WERI-Rb-1 (cell line): ENCODE measurements around the gene IQSEC3.
"Not testable (repeated sequence)": the region's sequence is repeated elsewhere in the genome, so short reads cannot be mapped to it uniquely, and the experiment has no call there.

Experiments
- DNase-seq: peaks from one replicate; pipeline ENCODE4 v3.0.0-alpha.2; 2020
- H3K27ac ChIP-seq: fragments of 250-450 bp; sonication (Bioruptor Pico); 2 replicates; pipeline ENCODE4 v1.5.1; 2020; ENCODE audit warnings: mild to moderate bottlenecking, moderate library complexity
- H3K27me3 ChIP-seq: fragments of 250-450 bp; sonication (Bioruptor Pico); 2 replicates; pipeline ENCODE4 v1.5.1; 2021; ENCODE audit warnings: mild to moderate bottlenecking, low read depth, moderate library complexity; ENCODE audit not compliant: insufficient read depth, severe bottlenecking
- H3K36me3 ChIP-seq: fragments of 250-450 bp; sonication (Bioruptor Pico); 2 replicates; pipeline ENCODE4 v1.5.1; 2020; ENCODE audit warnings: mild to moderate bottlenecking, moderate library complexity
- H3K4me3 ChIP-seq: 2 replicates; pipeline ENCODE4 v1.5.1; 2011; ENCODE audit warnings: low read depth, mild to moderate bottlenecking, control low read depth, low read length
- H3K9me3 ChIP-seq: fragments of 250-450 bp; sonication (Bioruptor Pico); 2 replicates; pipeline ENCODE4 v1.5.1; 2021; ENCODE audit warnings: mild to moderate bottlenecking, moderate library complexity; ENCODE audit not compliant: severe bottlenecking
- TF ChIP-seq, protein P1 (sequence below): IDR thresholded peaks from 2 replicates; pipeline ENCODE4 v1.5.1; 2011; ENCODE audit warnings: low read depth, mild to moderate bottlenecking, control low read depth, inconsistent platforms, low read length

Gene IQSEC3

DNA sequence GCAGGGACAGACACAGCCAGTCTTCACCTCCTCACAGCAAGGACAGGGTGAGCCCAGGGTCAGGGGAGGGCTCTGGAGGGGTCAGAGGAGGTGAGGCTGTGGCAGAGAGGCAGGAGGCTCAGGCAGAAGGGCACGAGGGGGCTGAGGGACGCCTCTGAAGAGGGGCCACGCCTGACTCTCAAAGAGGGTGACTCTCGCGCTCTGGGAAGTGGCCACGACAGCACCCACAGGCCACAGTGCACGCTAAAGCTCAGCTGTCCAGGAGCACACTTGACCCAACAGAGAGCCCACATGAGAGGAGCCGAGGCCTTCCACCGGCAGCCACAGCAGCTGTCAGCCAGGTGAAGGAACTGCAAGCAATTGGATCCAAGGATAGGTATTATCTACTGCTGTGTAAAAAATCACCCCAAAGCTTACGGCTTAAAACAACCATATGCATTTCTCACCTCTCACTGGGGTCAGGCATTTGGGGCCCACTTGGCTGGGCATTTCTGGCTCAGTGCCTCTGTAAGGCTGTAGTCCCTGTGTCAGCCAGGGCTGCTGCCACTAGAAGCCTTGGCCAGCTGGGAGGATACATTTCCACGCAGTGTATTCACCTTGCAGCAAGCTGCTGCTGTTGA, 119.5 kb downstream of the IQSEC3 start:
- no peak overlapping the region for H3K4me3 ChIP-seq
- peak overlapping the region; percentile 63 for H3K27ac ChIP-seq
- DNase-seq, result peak; percentile 57
- H3K9me3 ChIP-seq, result no peaks in the 10 kb centered on the region
- no peaks in the 10 kb centered on the region for H3K27me3 ChIP-seq
- H3K36me3 ChIP-seq, result no peaks in the 10 kb centered on the region
- TF ChIP-seq, protein P1, sequence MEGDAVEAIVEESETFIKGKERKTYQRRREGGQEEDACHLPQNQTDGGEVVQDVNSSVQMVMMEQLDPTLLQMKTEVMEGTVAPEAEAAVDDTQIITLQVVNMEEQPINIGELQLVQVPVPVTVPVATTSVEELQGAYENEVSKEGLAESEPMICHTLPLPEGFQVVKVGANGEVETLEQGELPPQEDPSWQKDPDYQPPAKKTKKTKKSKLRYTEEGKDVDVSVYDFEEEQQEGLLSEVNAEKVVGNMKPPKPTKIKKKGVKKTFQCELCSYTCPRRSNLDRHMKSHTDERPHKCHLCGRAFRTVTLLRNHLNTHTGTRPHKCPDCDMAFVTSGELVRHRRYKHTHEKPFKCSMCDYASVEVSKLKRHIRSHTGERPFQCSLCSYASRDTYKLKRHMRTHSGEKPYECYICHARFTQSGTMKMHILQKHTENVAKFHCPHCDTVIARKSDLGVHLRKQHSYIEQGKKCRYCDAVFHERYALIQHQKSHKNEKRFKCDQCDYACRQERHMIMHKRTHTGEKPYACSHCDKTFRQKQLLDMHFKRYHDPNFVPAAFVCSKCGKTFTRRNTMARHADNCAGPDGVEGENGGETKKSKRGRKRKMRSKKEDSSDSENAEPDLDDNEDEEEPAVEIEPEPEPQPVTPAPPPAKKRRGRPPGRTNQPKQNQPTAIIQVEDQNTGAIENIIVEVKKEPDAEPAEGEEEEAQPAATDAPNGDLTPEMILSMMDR, result no peak

DNA sequence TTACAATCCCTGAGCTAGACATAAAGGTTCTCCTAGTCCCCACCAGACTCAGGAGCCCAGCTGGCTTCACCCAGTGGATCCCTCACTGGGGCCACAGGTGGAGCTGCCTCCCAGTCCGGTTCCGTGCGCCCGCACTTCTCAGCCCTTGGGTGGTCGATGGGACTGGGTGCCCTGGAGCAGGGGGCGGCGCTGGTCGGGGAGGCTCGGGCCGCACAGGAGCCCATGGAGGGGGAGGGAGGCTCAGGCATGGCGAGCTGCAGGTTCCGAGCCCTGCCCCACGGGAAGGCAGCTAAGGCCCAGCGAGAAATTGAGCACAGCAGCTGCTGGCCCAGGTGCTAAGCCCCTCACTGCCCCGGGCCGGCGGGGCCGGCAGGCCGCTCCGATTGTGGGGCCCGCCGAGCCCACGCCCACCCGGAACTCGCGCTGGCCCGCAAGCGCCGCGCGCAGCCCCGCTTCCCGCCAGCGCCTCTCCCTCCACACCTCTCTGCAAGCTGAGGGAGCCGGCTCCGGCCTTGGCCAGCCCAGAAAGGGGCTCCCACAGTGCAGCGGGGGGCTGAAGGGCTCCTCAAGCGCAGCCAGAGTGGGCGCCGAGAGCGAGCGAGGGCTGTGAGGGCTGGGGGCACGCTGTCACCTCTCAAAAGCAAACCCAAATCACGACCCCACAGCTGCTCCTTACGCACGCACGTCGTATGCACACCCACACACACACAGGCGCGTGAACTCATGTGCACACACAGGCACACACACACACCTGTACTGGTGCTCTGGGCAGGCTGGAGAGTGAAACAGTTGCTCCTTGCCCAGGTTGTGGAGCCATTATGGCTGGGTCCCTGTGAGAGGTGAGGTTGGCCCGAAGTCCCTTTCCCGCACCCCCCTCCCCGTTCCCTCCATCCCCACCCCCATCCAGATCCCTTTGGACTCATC, 121.7 kb downstream of the IQSEC3 start:
- H3K9me3 ChIP-seq, H3K4me3 ChIP-seq, H3K36me3 ChIP-seq, H3K27ac ChIP-seq, H3K27me3 ChIP-seq, DNase-seq: not testable (repeated sequence)

DNA sequence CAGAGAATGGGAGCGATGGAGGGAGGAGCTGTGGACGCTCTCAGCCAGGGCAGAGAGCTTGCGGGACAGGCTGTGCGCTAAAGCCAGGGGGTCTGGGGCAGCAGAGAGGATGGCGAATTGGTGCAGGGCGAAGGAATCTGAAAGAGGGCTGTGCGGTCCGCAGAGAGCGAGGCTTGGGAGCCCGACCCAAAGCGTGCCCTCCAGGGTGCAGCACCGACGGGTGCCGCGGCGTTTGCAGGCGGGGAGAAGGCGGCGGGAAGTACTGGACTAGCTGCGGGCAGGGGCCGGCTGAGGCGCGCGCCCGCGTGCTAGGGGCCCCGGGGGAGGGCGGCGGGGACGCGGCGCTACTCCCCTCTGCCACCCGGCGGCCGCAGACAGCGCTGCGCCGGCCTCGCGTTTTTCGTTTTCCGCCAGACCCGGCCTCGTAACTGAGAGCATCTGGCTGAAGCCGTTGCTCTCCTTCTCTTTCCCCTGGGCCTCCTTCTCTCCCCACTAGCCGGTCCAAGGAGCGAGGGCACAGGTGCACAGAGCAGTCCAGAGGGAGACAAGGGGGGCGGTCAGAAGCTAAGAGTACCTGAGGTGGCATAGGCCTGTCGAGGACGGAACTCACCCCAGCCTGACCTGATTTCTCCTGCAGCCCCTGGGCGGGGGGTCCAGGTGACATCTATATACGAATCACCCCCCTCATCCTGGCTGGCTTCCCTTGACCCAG, 122.5 kb downstream of the IQSEC3 start:
- TF ChIP-seq, protein P1, result peak; percentile 76
- no peak overlapping the region for H3K4me3 ChIP-seq
- DNase-seq, result peak; percentile 47
- no peak overlapping the region for H3K27ac ChIP-seq
- H3K9me3 ChIP-seq, result no peaks in the 10 kb centered on the region
- H3K36me3 ChIP-seq, result no peaks in the 10 kb centered on the region
- H3K27me3 ChIP-seq, result no peaks in the 10 kb centered on the region

DNA sequence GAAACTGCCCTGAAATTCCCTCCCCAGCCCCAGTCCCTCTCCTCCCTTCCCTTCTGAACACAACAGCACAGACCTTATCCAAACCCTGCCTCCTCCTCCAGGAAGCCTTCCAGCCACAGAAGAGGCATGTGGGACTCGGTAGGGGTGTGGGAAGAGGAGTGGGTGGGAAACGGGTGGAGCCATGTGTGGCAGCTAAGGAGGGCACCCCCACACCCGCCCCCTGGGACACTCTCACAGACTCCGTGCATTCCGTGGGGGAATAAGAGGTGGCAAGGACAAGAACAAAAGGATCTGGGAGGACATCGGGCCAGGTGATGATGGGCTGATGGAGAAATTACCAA, 123.0 kb downstream of the IQSEC3 start:
- no peaks in the 10 kb centered on the region for H3K27me3 ChIP-seq
- TF ChIP-seq, protein P1, result no peak
- DNase-seq, result no peak
- H3K9me3 ChIP-seq, result no peaks in the 10 kb centered on the region
- H3K27ac ChIP-seq, result no peak overlapping the region
- no peak overlapping the region for H3K4me3 ChIP-seq
- H3K36me3 ChIP-seq, result no peaks in the 10 kb centered on the region

DNA sequence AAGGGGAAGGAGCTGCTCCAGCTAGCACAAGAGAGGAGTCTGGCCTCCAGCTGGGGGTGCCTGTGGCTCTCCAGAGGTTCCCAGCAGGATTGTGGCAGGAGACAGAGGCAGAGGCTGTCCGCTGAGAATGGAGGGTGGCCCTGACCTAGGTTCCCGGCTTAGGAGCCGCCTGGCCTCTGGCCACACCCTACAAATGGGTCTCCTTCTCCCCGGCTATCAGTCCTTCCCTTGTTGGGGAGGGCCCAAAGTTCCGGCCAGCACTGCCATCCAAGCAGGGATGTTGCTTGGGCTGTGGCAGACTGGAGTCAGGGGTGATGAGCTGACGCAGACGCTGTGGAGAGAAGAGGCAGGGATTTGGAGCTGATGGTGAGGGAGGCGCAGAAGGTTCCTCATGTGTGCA, 124.3 kb downstream of the IQSEC3 start:
- Histone ChIP-seq H3K9me3 (no peaks in the 10 kb centered on the region), H3K36me3 (no peaks in the 10 kb centered on the region), H3K4me3 (no peak overlapping the region), H3K27me3 (no peaks in the 10 kb centered on the region), H3K27ac (no peak overlapping the region)
- TF ChIP-seq, protein P1, result no peak
- DNase-seq, result no peak

DNA sequence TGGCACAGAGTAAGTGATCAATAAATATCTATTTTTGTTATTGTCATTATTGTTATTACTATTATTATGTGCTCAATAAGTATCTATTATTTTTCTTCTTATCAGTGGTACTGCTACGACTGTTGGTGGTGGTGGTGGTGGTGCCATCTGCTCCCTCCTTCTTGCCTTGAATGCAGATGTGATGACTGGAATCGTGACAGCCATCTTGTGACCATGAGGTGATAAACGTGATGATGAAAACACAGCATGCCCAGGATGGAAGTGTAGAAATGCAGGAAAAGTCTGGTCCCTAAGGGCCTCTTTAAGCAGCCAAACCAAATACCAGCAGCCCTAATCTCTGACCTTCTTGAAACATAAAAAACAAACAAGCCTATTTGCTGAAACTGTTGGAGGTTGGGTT, 125.0 kb downstream of the IQSEC3 start:
- H3K27ac ChIP-seq, result no peak overlapping the region
- H3K27me3 ChIP-seq, result no peaks in the 10 kb centered on the region
- no peaks in the 10 kb centered on the region for H3K9me3 ChIP-seq
- TF ChIP-seq, protein P1, result no peak
- no peak for DNase-seq
- H3K36me3 ChIP-seq, result no peaks in the 10 kb centered on the region
- no peak overlapping the region for H3K4me3 ChIP-seq
